ENCODE results near the gene RUNX2.

- TF ChIP-seq CTCF (IDR thresholded peaks at IDR 0.05 in 8 of 11, conservative IDR thresholded peaks at IDR 0.05 in 3 of 11) (peak in 5 of 11 experiments; percentile 15 to 46 (median 26)), POLR2A (IDR thresholded peaks at IDR 0.05) (peak; percentile 16 to 62 (median 62)), POLR2AphosphoS5 (IDR thresholded peaks at IDR 0.05) (peak; percentile 94 to 97 (median 97))
Observed at GRCh38 chr6:45377554-45378333, 49.6 kb downstream of the RUNX2 start, which contains the start of gene SUPT3H.

Data from spleen (tissue), 7 donors.